Measurements from ENCODE around the gene ARHGEF19.
A peak's percentile ranks its signal among the peaks of the same experiment; 100 is the strongest.
"Not testable (repeated sequence)": the region's sequence is repeated elsewhere in the genome, so short reads cannot be mapped to it uniquely, and the experiment has no call there.

ARHGEF19 gene

DNA sequence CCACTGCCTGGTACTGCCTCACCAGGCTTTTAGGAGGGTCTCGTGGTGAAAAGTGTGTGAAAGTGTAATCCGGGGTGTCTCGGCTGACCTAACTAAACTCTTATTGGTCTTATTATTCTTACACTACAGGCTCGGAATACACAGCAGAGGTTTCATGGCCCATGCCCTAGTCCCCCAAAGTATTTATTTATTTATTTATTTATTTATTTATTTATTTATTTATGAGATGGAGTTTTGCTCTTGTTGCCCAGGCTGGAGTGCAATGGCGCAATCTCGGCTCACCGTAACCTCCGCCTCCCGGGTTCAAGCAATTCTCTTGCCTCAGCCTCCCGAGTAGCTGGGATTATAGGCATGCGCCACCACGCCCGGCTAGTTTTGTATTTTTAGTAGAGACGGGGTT, 2.8 kb upstream of the ARHGEF19 start (continued):
- peak; percentile 41; the same call in 1 of the 2 replicates for TF ChIP-seq ZNF629 (tag by site-specific recombination; IDR thresholded peaks at IDR 0.05)
- TF ChIP-seq ZNF19 (tag by site-specific recombination; IDR thresholded peaks at IDR 0.05; ENCODE audit: low read depth), result 0 out of 2 replicates have a peak, but pooled peaks have one; percentile 58
- peak; percentile 75 for TF ChIP-seq ZNF623 (tag by site-specific recombination; IDR thresholded peaks at IDR 0.05)
- 0 out of 2 replicates have a peak, but pooled peaks have one; percentile 10 for TF ChIP-seq ZNF341 (tag by site-specific recombination; IDR thresholded peaks at IDR 0.05; ENCODE audit: low read depth)
- peak; percentile 74 for TF ChIP-seq ZNF555 (tag by site-specific recombination; conservative IDR thresholded peaks at IDR 0.05)
- TF ChIP-seq ZNF354C (tag by site-specific recombination; IDR thresholded peaks at IDR 0.05; ENCODE audit: borderline replicate concordance, low read depth), result peak; percentile 45; the same call in 1 of the 2 replicates

- H3K36me3 ChIP-seq (ENCODE audit: control insufficient read depth in 2 of 2, insufficient read depth in 1 of 2, low read length in 2 of 2); H3K4me1 ChIP-seq (ENCODE audit: control insufficient read depth, insufficient read depth, low read length); H3K4me3 ChIP-seq (ENCODE audit: low read depth, low read length); H3K27ac ChIP-seq (ENCODE audit: extremely low read depth, low read depth, low read length); H3K9me3 ChIP-seq (ENCODE audit: control insufficient read depth, insufficient read depth, low read depth, low read length); POLR2A ChIA-PET; CTCF ChIA-PET: not testable (repeated sequence)
- TF ChIP-seq ZXDB (tag by site-specific recombination; IDR thresholded peaks at IDR 0.05) (peak; percentile 61; the same call in 1 of the 2 replicates), ZBTB21 (tag by site-specific recombination; IDR thresholded peaks at IDR 0.05) (peak; percentile 36; the same call in 1 of the 2 replicates), ZNF140 (tag by site-specific recombination; IDR thresholded peaks at IDR 0.05) (peak; percentile 59; the same call in 1 of the 2 replicates), ZNF580 (tag by site-specific recombination; IDR thresholded peaks at IDR 0.05) (0 out of 2 replicates have a peak, but pooled peaks have one; percentile 29), ZNF558 (tag by site-specific recombination; IDR thresholded peaks at IDR 0.05) (peak; percentile 71; the same call in 1 of the 2 replicates), ZNF510 (tag by site-specific recombination; IDR thresholded peaks at IDR 0.05; ENCODE audit: insufficient replicate concordance) (peak; percentile 66), ZNF404 (tag by site-specific recombination; IDR thresholded peaks at IDR 0.05) (0 out of 2 replicates have a peak, but pooled peaks have one; percentile 47), ZNF266 (tag by site-specific recombination; IDR thresholded peaks at IDR 0.05; ENCODE audit: low read depth) (peak; percentile 76), ZNF426 (tag by site-specific recombination; IDR thresholded peaks at IDR 0.05) (peak; percentile 91), ZBTB8A (tag by site-specific recombination; IDR thresholded peaks at IDR 0.05) (peak; percentile 82), ZBTB11 (tag by site-specific recombination; conservative IDR thresholded peaks at IDR 0.05; ENCODE audit: low read depth) (peak; percentile 80), ZNF529 (tag by site-specific recombination; IDR thresholded peaks at IDR 0.05; ENCODE audit: insufficient replicate concordance) (peak; percentile 36), ZNF623 (tag by site-specific recombination; IDR thresholded peaks at IDR 0.05) (peak; percentile 84), ZNF629 (tag by site-specific recombination; IDR thresholded peaks at IDR 0.05) (peak; percentile 59; the same call in 1 of the 2 replicates), ZNF639 (tag by site-specific recombination; IDR thresholded peaks at IDR 0.05) (peak; percentile 56; the same call in 1 of the 2 replicates), ZNF664 (tag by site-specific recombination; IDR thresholded peaks at IDR 0.05) (peak; percentile 74)
- TF ChIP-seq, protein P1, sequence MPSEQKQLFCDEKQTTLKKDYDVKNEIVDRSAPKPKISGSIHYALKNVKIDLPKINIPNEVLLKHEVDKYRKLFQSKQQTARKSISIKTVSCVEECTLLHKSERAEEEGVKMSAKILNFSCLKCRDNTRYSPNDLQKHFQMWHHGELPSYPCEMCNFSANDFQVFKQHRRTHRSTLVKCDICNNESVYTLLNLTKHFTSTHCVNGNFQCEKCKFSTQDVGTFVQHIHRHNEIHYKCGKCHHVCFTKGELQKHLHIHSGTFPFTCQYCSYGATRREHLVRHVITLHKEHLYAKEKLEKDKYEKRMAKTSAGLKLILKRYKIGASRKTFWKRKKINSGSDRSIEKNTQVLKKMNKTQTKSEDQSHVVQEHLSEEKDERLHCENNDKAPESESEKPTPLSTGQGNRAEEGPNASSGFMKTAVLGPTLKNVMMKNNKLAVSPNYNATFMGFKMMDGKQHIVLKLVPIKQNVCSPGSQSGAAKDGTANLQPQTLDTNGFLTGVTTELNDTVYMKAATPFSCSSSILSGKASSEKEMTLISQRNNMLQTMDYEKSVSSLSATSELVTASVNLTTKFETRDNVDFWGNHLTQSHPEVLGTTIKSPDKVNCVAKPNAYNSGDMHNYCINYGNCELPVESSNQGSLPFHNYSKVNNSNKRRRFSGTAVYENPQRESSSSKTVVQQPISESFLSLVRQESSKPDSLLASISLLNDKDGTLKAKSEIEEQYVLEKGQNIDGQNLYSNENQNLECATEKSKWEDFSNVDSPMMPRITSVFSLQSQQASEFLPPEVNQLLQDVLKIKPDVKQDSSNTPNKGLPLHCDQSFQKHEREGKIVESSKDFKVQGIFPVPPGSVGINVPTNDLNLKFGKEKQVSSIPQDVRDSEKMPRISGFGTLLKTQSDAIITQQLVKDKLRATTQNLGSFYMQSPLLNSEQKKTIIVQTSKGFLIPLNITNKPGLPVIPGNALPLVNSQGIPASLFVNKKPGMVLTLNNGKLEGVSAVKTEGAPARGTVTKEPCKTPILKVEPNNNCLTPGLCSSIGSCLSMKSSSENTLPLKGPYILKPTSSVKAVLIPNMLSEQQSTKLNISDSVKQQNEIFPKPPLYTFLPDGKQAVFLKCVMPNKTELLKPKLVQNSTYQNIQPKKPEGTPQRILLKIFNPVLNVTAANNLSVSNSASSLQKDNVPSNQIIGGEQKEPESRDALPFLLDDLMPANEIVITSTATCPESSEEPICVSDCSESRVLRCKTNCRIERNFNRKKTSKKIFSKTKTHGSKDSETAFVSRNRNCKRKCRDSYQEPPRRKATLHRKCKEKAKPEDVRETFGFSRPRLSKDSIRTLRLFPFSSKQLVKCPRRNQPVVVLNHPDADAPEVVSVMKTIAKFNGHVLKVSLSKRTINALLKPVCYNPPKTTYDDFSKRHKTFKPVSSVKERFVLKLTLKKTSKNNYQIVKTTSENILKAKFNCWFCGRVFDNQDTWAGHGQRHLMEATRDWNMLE (tag by site-specific recombination; conservative IDR thresholded peaks at IDR 0.05; ENCODE audit: low read depth), result peak; percentile 94
- TF ChIP-seq, protein P2, sequence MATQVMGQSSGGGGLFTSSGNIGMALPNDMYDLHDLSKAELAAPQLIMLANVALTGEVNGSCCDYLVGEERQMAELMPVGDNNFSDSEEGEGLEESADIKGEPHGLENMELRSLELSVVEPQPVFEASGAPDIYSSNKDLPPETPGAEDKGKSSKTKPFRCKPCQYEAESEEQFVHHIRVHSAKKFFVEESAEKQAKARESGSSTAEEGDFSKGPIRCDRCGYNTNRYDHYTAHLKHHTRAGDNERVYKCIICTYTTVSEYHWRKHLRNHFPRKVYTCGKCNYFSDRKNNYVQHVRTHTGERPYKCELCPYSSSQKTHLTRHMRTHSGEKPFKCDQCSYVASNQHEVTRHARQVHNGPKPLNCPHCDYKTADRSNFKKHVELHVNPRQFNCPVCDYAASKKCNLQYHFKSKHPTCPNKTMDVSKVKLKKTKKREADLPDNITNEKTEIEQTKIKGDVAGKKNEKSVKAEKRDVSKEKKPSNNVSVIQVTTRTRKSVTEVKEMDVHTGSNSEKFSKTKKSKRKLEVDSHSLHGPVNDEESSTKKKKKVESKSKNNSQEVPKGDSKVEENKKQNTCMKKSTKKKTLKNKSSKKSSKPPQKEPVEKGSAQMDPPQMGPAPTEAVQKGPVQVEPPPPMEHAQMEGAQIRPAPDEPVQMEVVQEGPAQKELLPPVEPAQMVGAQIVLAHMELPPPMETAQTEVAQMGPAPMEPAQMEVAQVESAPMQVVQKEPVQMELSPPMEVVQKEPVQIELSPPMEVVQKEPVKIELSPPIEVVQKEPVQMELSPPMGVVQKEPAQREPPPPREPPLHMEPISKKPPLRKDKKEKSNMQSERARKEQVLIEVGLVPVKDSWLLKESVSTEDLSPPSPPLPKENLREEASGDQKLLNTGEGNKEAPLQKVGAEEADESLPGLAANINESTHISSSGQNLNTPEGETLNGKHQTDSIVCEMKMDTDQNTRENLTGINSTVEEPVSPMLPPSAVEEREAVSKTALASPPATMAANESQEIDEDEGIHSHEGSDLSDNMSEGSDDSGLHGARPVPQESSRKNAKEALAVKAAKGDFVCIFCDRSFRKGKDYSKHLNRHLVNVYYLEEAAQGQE (tag by site-specific recombination; IDR thresholded peaks at IDR 0.05), result peak; percentile 66; the same call in 1 of the 2 replicates
These were observed 1.1 kb upstream of the ARHGEF19 start for GRCh38 chr1:16213544-16213943.

Data from HEK293 (cell line).